Measurements from ENCODE around the gene CRYBA1. TPM values are rescaled to one million over a fixed set of nuclear protein-coding genes. Genes with fewer than 3 reads are reported as not detected.

The CRYBA1 gene
- total and polyA plus RNA-seq, 2 of the 8 experiments (the other 6 are each of a cell fraction or from before 2014, with no cell fraction given), result not detected

GRCh38 chr17:29299031-29299430, 52.4 kb downstream of the CRYBA1 start:
- Histone ChIP-seq H4K5ac (ENCODE audit: insufficient read length, low read depth, low read length) (no peak overlapping the region), H3K9ac (replicated peaks in 1 of 4; ENCODE audit: extremely low read depth in 1 of 4, low read depth in 3 of 4, low read length in 3 of 4) (no peak overlapping the region), H2AK5ac (ENCODE audit: low read depth, low read length) (no peak overlapping the region), H2BK20ac (ENCODE audit: low read length) (no peak overlapping the region), H2BK5ac (ENCODE audit: low read depth, low read length) (no peak overlapping the region), H3K27me3 (replicated peaks in 1 of 4; ENCODE audit: control insufficient read depth in 3 of 4, extremely low read depth in 1 of 4, insufficient read depth in 3 of 4, low read length in 3 of 4) (no peaks in the 10 kb centered on the region; a peak in 1 of 7 replicates), H3K23ac (ENCODE audit: insufficient read length) (no peak overlapping the region), H4K20me1 (replicated peaks in 1 of 2; ENCODE audit: control insufficient read depth in 1 of 2, insufficient read depth in 2 of 2, low read length in 2 of 2) (no peaks in the 10 kb centered on the region), H4K8ac (ENCODE audit: extremely low read depth, insufficient read depth, low read length) (no peak overlapping the region), H3K79me2 (ENCODE audit: control insufficient read depth in 1 of 2, insufficient read depth in 2 of 2, low read length in 2 of 2) (no peaks in the 10 kb centered on the region), H2BK12ac (ENCODE audit: low read depth, low read length) (no peak overlapping the region), H2BK120ac (replicated peaks; ENCODE audit: low read depth, low read length) (no peak overlapping the region), H3K23me2 (ENCODE audit: low read depth, low read length) (0 out of 2 replicates have a peak, but pooled peaks cover 2% of the 10 kb centered on the region), H3K56ac (replicated peaks; ENCODE audit: insufficient read length, low read depth, low read length) (no peak overlapping the region), H3K9me3 (ENCODE audit: insufficient read depth in 2 of 2, low read depth in 1 of 2, low read length in 1 of 2) (no peaks in the 10 kb centered on the region), H3K4me1 (replicated peaks in 1 of 4; ENCODE audit: control insufficient read depth in 3 of 4, insufficient read depth in 4 of 4, low read length in 3 of 4) (no peaks in the 10 kb centered on the region), H3K36me3 (ENCODE audit: control insufficient read depth in 2 of 4, insufficient read depth in 4 of 4, low read length in 3 of 4) (no peaks in the 10 kb centered on the region), H2BK15ac (ENCODE audit: low read length) (no peak overlapping the region), H3K14ac (ENCODE audit: insufficient read length) (no peak overlapping the region), H4K91ac (replicated peaks; ENCODE audit: insufficient read length, low read length) (no peak overlapping the region), H3K27ac (ENCODE audit: low read depth, low read length) (no peak overlapping the region), H3K4ac (replicated peaks; ENCODE audit: insufficient read length, low read depth, low read length) (no peak overlapping the region), H3K79me1 (ENCODE audit: low read depth, low read length) (no peaks in the 10 kb centered on the region), H2AFZ (ENCODE audit: low read length) (no peak overlapping the region), H3K4me3 (ENCODE audit: extremely low read depth in 1 of 4, insufficient read depth in 2 of 4, low read depth in 3 of 4, low read length in 4 of 4) (no peak overlapping the region), H3K4me2 (ENCODE audit: insufficient read depth in 1 of 2, low read depth in 2 of 2, low read length in 2 of 2) (no peak overlapping the region), H3K18ac (ENCODE audit: extremely low read depth, low read length) (no peak overlapping the region)
- FAIRE-seq, result no peak
- TF ChIP-seq FOSL1 (IDR thresholded peaks at IDR 0.05; ENCODE audit: insufficient read depth, low read depth, low read length), result no peak
- TF ChIP-seq CHD1 (IDR thresholded peaks at IDR 0.05; ENCODE audit: low read depth, low read length), result no peak
- TF ChIP-seq ZNF274 (IDR thresholded peaks at IDR 0.05; ENCODE audit: borderline replicate concordance, extremely low read depth, low read length), result no peak
- TF ChIP-seq, protein P1, sequence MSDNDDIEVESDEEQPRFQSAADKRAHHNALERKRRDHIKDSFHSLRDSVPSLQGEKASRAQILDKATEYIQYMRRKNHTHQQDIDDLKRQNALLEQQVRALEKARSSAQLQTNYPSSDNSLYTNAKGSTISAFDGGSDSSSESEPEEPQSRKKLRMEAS (IDR thresholded peaks at IDR 0.05), result no peak
- TF ChIP-seq, protein P2, sequence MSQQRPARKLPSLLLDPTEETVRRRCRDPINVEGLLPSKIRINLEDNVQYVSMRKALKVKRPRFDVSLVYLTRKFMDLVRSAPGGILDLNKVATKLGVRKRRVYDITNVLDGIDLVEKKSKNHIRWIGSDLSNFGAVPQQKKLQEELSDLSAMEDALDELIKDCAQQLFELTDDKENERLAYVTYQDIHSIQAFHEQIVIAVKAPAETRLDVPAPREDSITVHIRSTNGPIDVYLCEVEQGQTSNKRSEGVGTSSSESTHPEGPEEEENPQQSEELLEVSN (IDR thresholded peaks at IDR 0.05), result no peak
- no peak for TF ChIP-seq TCF12 (IDR thresholded peaks at IDR 0.05; ENCODE audit: low read depth, low read length)
- no peak for TF ChIP-seq CTCF (IDR thresholded peaks at IDR 0.05; ENCODE audit: control extremely low read depth in 1 of 3, insufficient read depth in 1 of 3, low read depth in 1 of 3, low read length in 3 of 3)
- TF ChIP-seq PHF8 (conservative IDR thresholded peaks at IDR 0.05; ENCODE audit: low read depth, low read length), result no peak
- ChIA-PET POLR2A (ENCODE audit: partially characterized antibody) (interaction anchor here (0.6 kb wide), 1 partner anchor 71 kb away, joined by 4 read pairs; no protein-coding TSS in a partner anchor), CTCF (ENCODE audit: partially characterized antibody) (no interaction called here)
- DNase-seq (ENCODE audit: low read depth in 1 of 2, low spot score in 2 of 2), result no peak
- WGBS, 2 experiments (ENCODE audit: extremely low coverage in 1 of 2, insufficient coverage in 1 of 2, insufficient read length in 1 of 2, insufficient replicate concordance in 2 of 2, low coverage in 1 of 2, low lambda C conversion rate in 2 of 2, missing lambda C conversion rate in 1 of 2), result 88% methylated on average over 2 of the region's 2 CpGs; no CpG with 5 or more reads in 1 of the 2 experiments
